A549 (cell line): Measurements from ENCODE around the gene DLG4.

Experiments
- BHLHE40 ChIP-seq: IDR thresholded peaks from 2 replicates; pipeline ENCODE4 v1.6.1; 2012; ENCODE audit warnings: low read depth, low read length, inconsistent platforms
- CTCF ChIP-seq: fragments of >200 bp; sonication (Bioruptor Twin); formaldehyde crosslinking; IDR thresholded peaks from 3 replicates; pipeline ENCODE4 v1.5.1; 2016
- ESRRA ChIP-seq: fragments of 150-350 bp; IDR thresholded peaks from 2 replicates; pipeline ENCODE4 v1.6.1; 2014; ENCODE audit warnings: mild to moderate bottlenecking, low read length, borderline replicate concordance
- HDAC2 ChIP-seq: fragments of 200-600 bp; sonication (generic); IDR thresholded peaks from 2 replicates; pipeline ENCODE4 v1.6.1; 2016
- JUN ChIP-seq, 2 experiments: fragments of >200 bp; sonication (Bioruptor Twin); formaldehyde crosslinking; IDR thresholded peaks; 2 replicates in 1 of 2; 3 replicates in 1 of 2; pipeline ENCODE4 v1.6.1; 2016 to 2017
- RNF2 ChIP-seq: fragments of 200-600 bp; sonication (generic); IDR thresholded peaks from 2 replicates; pipeline ENCODE4 v1.6.1; 2016; ENCODE audit warnings: low read depth, mild to moderate bottlenecking, antibody characterized with exemption, moderate library complexity, borderline replicate concordance
- SMC3 ChIP-seq: fragments of >200 bp; sonication (Bioruptor Twin); formaldehyde crosslinking; IDR thresholded peaks from 3 replicates; pipeline ENCODE4 v1.6.1; 2018; ENCODE audit warnings: inconsistent platforms

- TF ChIP-seq JUN (IDR thresholded peaks at IDR 0.05) (no peak), RNF2 (no peak), ESRRA (no peak), HDAC2 (no peak), SMC3 (no peak), CTCF (no peak), BHLHE40 (no peak)
These were observed 28.6 kb downstream of the DLG4 start for GRCh38 chr17:7191069-7191468.
